K562 (cell line): ENCODE data around the gene TTLL4. TPM values are rescaled to one million over a fixed set of nuclear protein-coding genes. Genes with fewer than 3 reads are reported as not detected.

ENCODE experiments used
- ARNT ChIP-seq, 2 experiments: fragments of 450-650 bp; IDR thresholded peaks; 2 replicates each; pipeline ENCODE4 v1.6.1; 2016; ENCODE audit warnings: mild to moderate bottlenecking in 1 of 2
- BRF1 ChIP-seq: IDR thresholded peaks from 3 replicates; pipeline ENCODE4 v1.6.1; 2011; ENCODE audit warnings: borderline replicate concordance, mild to moderate bottlenecking; ENCODE audit not compliant: insufficient read length; ENCODE audit errors: extremely low read depth
- CHCHD3 ChIP-seq: fragments of 250-450 bp; sonication (Bioruptor Pico); IDR thresholded peaks from 2 replicates; pipeline ENCODE4 v2.1.2; 2022; ENCODE audit warnings: mild to moderate bottlenecking
- CHD4 ChIP-seq: fragments of 200-600 bp; sonication (generic); IDR thresholded peaks from 3 replicates; pipeline ENCODE4 v1.6.1; 2012; ENCODE audit warnings: low read depth, mild to moderate bottlenecking, mixed read lengths, low read length, inconsistent platforms; ENCODE audit not compliant: insufficient read depth, insufficient replicate concordance, poor library complexity, severe bottlenecking
- DPF2 ChIP-seq: fragments of 450-650 bp; IDR thresholded peaks from 2 replicates; pipeline ENCODE4 v1.6.1; 2016
- ETV6 ChIP-seq, 3 experiments: fragments of 150-350 bp in 1 of 3; sonication (generic) in 1 of 3; formaldehyde crosslinking in 1 of 3; IDR thresholded peaks; 2 replicates each; pipeline versions ENCODE4 v1.6.1 to v1.8.0; 2014 to 2022; ENCODE audit warnings: borderline replicate concordance in 2 of 3, low read depth in 2 of 3, antibody characterized with exemption in 1 of 3, low read length in 1 of 3, mild to moderate bottlenecking in 1 of 3, missing genetic modification reagents in 1 of 3
- FOS ChIP-seq: IDR thresholded peaks from 3 replicates; pipeline ENCODE4 v1.6.1; 2011; ENCODE audit not compliant: insufficient read length; ENCODE audit errors: extremely low read depth
- FUS ChIP-seq: fragments of 200-400 bp; formaldehyde crosslinking; optimal IDR thresholded peaks from 2 replicates; pipeline ENCODE3; 2017; ENCODE audit warnings: low read depth, low read length
- GABPA ChIP-seq: fragments of 200-800 bp; sonication (Bioruptor generic); conservative IDR thresholded peaks from 2 replicates; pipeline ENCODE4 v1.6.1; 2016; ENCODE audit warnings: low read depth, missing genetic modification characterization, missing compliant biosample characterization
- HDAC1 ChIP-seq, 2 experiments: fragments of 450-650 bp; IDR thresholded peaks; 2 replicates each; pipeline ENCODE4 v1.6.1; 2016 to 2017; ENCODE audit warnings: inconsistent platforms in 1 of 2, mild to moderate bottlenecking in 1 of 2, moderate library complexity in 1 of 2
- HMG20A ChIP-seq: fragments of 450-650 bp; formaldehyde crosslinking; conservative IDR thresholded peaks from 2 replicates; pipeline ENCODE4 v1.4.0; 2020; ENCODE audit warnings: mild to moderate bottlenecking, mixed read lengths
- JUN ChIP-seq, 2 experiments: sonication (generic) in 1 of 2; formaldehyde crosslinking in 1 of 2; IDR thresholded peaks; 2 replicates each; pipeline versions ENCODE4 v1.6.1 to v1.8.0; 2012 to 2022; ENCODE audit warnings: borderline replicate concordance in 2 of 2, mild to moderate bottlenecking in 2 of 2, improper control_type of control experiment in 1 of 2, low read depth in 1 of 2, low read length in 1 of 2, missing genetic modification reagents in 1 of 2
- KDM2B ChIP-seq: fragments of 250-450 bp; sonication (Bioruptor Pico); IDR thresholded peaks from 2 replicates; pipeline ENCODE4 v1.8.0; 2021; ENCODE audit warnings: mild to moderate bottlenecking, moderate library complexity
- LARP7 ChIP-seq: fragments of 450-650 bp; IDR thresholded peaks from 2 replicates; pipeline ENCODE4 v1.6.1; 2016
- MBD2 ChIP-seq: sonication (generic); IDR thresholded peaks from 2 replicates; pipeline ENCODE4 v1.6.1; 2016; ENCODE audit warnings: low read depth, borderline replicate concordance
- MEF2A ChIP-seq: IDR thresholded peaks from 2 replicates; pipeline ENCODE4 v1.6.1; 2011; ENCODE audit warnings: low read depth, mild to moderate bottlenecking, low read length, moderate library complexity; ENCODE audit not compliant: control insufficient read depth
- MNT ChIP-seq, 2 experiments: fragments of 450-650 bp; conservative IDR thresholded peaks; 2 replicates each; pipeline ENCODE4 v1.6.1; 2017; ENCODE audit warnings: mild to moderate bottlenecking in 2 of 2, moderate library complexity in 2 of 2
- MXD1 ChIP-seq: fragments of 250-450 bp; sonication (Bioruptor Pico); IDR thresholded peaks from 2 replicates; pipeline ENCODE4 v1.8.0; 2021; ENCODE audit warnings: borderline replicate concordance, mild to moderate bottlenecking, moderate library complexity; ENCODE audit not compliant: poor library complexity, severe bottlenecking
- NCOA4 ChIP-seq: fragments of 450-650 bp; IDR thresholded peaks from 2 replicates; pipeline ENCODE4 v1.6.1; 2018; ENCODE audit warnings: mild to moderate bottlenecking; ENCODE audit not compliant: partially characterized antibody
- RAD51 ChIP-seq: fragments of 450-650 bp; IDR thresholded peaks from 2 replicates; pipeline ENCODE4 v1.7.1; 2016; ENCODE audit warnings: low read depth, mild to moderate bottlenecking, borderline replicate concordance
- SRSF7 ChIP-seq: fragments of 200-400 bp; formaldehyde crosslinking; optimal IDR thresholded peaks from 2 replicates; pipeline ENCODE3; 2017; ENCODE audit warnings: mild to moderate bottlenecking, low read depth, low read length
- THAP7 ChIP-seq: fragments of 250-450 bp; sonication (Bioruptor Pico); IDR thresholded peaks from 2 replicates; pipeline ENCODE4 v1.5.0; 2021
- XRCC4 ChIP-seq: IDR thresholded peaks from one replicate; pipeline ENCODE4 v1.6.1; 2011; ENCODE audit not compliant: insufficient read depth, insufficient read length; ENCODE audit errors: extremely low read depth
- ZNF165 ChIP-seq: fragments of 250-450 bp; sonication (Bioruptor Pico); IDR thresholded peaks from 2 replicates; pipeline ENCODE4 v1.4.0; 2020; ENCODE audit warnings: borderline replicate concordance
- polyA plus RNA-seq, 8 experiments: library from polyadenylated mRNA; depleted of rRNA in 4 of 8; stranded (reverse) in 5 of 8; unstranded in 3 of 8; fragments of >200 nt; fragmentation: Nextera tagmentation in 2 of 8; fragmentation: Illumina TruSeq in 1 of 8; extraction: Ambion mirVana in 2 of 8; extraction: Trizol in 1 of 8; gene quantifications; 2 replicates each; pipeline versions ENCODE4 v1.2.1 to v1.2.3, GENCODE V29; 2011 to 2014; ENCODE audit warnings: inconsistent platforms in 1 of 8, missing spikeins in 1 of 8
- total RNA-seq, 7 experiments: library from RNA; depleted of rRNA in 6 of 7; stranded (reverse); fragments of >200 nt in 6 of 7; fragmentation: Illumina TruSeq in 2 of 7; extraction: Trizol in 2 of 7; gene quantifications; 2 replicates each; pipeline versions ENCODE4 v1.2.1 to v1.2.3, GENCODE V29; 2011 to 2021; ENCODE audit warnings: low replicate concordance in 1 of 7
- TF ChIP-seq, protein P1 (sequence below): fragments of 250-450 bp; sonication (Bioruptor Pico); IDR thresholded peaks from 2 replicates; pipeline ENCODE4 v1.8.0; 2022; ENCODE audit warnings: moderate library complexity, mild to moderate bottlenecking, inconsistent platforms

The TTLL4 gene
- total and polyA plus RNA-seq, 9 of the 15 experiments (the other 6 are each of a cell fraction or from before 2014, with no cell fraction given) = 12.6 to 67.5 (median 24.5) TPM

DNA sequence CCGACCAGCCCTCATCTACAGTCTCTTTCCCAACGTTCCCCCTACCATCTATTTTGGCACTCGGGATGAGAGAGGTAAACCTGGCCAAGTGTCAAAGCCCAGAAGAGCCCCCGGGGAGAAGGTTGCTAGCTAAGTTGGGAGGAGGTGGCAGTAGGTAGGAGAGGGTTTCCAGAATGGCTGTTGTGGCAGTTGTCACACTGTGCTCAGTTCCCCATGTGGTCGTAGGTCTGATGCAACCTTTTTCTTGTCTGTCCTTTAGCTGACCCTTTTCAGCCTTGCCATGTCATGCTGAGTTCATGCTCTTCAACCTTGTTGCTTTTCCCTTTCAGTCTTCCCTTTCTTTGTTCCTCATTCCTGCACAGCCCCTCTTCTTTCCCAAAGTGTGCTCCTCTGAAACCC lies 34.5 kb downstream of the TTLL4 start (continued):
- TF ChIP-seq MNT (conservative IDR thresholded peaks at IDR 0.05) = 0 out of 4 replicates have a peak, but pooled peaks of 1 of the 2 experiments have one; percentile 22
- no peak for TF ChIP-seq GABPA (tag)
- no peak for TF ChIP-seq SRSF7
- TF ChIP-seq DPF2 = peak; percentile 61; the same call in 1 of the 2 replicates
- no peak for TF ChIP-seq FUS
- TF ChIP-seq KDM2B (CRISPR knock-in tag) = no peak
- TF ChIP-seq, protein P1, sequence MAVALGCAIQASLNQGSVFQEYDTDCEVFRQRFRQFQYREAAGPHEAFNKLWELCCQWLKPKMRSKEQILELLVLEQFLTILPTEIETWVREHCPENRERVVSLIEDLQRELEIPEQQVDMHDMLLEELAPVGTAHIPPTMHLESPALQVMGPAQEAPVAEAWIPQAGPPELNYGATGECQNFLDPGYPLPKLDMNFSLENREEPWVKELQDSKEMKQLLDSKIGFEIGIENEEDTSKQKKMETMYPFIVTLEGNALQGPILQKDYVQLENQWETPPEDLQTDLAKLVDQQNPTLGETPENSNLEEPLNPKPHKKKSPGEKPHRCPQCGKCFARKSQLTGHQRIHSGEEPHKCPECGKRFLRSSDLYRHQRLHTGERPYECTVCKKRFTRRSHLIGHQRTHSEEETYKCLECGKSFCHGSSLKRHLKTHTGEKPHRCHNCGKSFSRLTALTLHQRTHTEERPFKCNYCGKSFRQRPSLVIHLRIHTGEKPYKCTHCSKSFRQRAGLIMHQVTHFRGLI = no peak
- no peak for TF ChIP-seq XRCC4
- no peak for TF ChIP-seq MEF2A
- peak in 1 of 2 experiments; percentile 42; a peak in 1 of 4 replicates for TF ChIP-seq HDAC1 (IDR thresholded peaks at IDR 0.05)
- TF ChIP-seq RAD51 = no peak
- TF ChIP-seq CHD4 = no peak
- TF ChIP-seq ZNF165 (CRISPR knock-in tag) = no peak
- no peak for TF ChIP-seq NCOA4
- no peak for TF ChIP-seq ETV6 (IDR thresholded peaks at IDR 0.05; ENCODE audit: borderline replicate concordance in 1 of 2, low read depth in 2 of 2, low read length in 1 of 2)
- TF ChIP-seq ETV6 (CRISPR knock-in tag; IDR thresholded peaks at IDR 0.05; ENCODE audit: borderline replicate concordance) = no peak
- no peak for TF ChIP-seq THAP7 (CRISPR knock-in tag)
- no peak for TF ChIP-seq LARP7
- TF ChIP-seq BRF1 = no peak
- no peak for TF ChIP-seq CHCHD3 (CRISPR knock-in tag)
- TF ChIP-seq JUN (IDR thresholded peaks at IDR 0.05; ENCODE audit: borderline replicate concordance, low read depth, low read length) = no peak
- TF ChIP-seq JUN (CRISPR knock-in tag; IDR thresholded peaks at IDR 0.05; ENCODE audit: borderline replicate concordance) = no peak
- TF ChIP-seq HMG20A = no peak
- no peak for TF ChIP-seq MBD2
- no peak for TF ChIP-seq FOS
- no peak for TF ChIP-seq MXD1 (CRISPR knock-in tag)
- 0 out of 4 replicates have a peak, but pooled peaks of 1 of the 2 experiments have one; percentile 44 for TF ChIP-seq ARNT (IDR thresholded peaks at IDR 0.05)
